OCI-LY7 (cell line): ENCODE measurements around the gene IFT27.

ENCODE experiments used
- CTCF ChIP-seq: fragments of 200-600 bp; sonication (generic); conservative IDR thresholded peaks from 2 replicates; pipeline ENCODE4 v1.5.1; 2014; ENCODE audit warnings: mild to moderate bottlenecking, antibody characterized with exemption, low read length, moderate library complexity, mixed read lengths
- EZH2phosphoT487 ChIP-seq: fragments of 200-600 bp; sonication (generic); IDR thresholded peaks from 2 replicates; pipeline ENCODE4 v1.6.1; 2018; ENCODE audit warnings: low read depth, borderline replicate concordance, mild to moderate bottlenecking, mixed run types, antibody characterized with exemption, low read length, moderate library complexity, mixed read lengths

- TF ChIP-seq CTCF (no peak), EZH2phosphoT487 (no peak)
Observed at GRCh38 chr22:36787204-36787988, 11.5 kb upstream of the IFT27 start.
